ENCODE data around the gene LYPLAL1.

- TF ChIP-seq CTCF (IDR thresholded peaks at IDR 0.05; ENCODE audit: insufficient read depth, low read length, poor library complexity, severe bottlenecking) (no peak), EZH2phosphoT487 (conservative IDR thresholded peaks at IDR 0.05; ENCODE audit: low read length) (no peak)
These were observed 20.9 kb upstream of the LYPLAL1 start for GRCh38 chr1:219152751-219153150.

Data from SU-DHL-6 (cell line).